Naive thymus-derived CD8-positive, alpha-beta T cell (primary cell): ENCODE data around the gene QARS1. TPM values are rescaled to one million over a fixed set of nuclear protein-coding genes. Genes with fewer than 3 reads are reported as not detected.

Experiments used
- ATAC-seq, 2 donors: fragments of 150-1000 bp; cut with Tn5 transposase in 1 of 2; sonication (Bioruptor Pico), chemical (Tn5 transposase) in 1 of 2; 1 replicate in 1 of 2; 2 replicates in 1 of 2; pipeline ENCODE4 v1.10.0; 2021; ENCODE audit warnings: mild to moderate bottlenecking in 2 of 2, moderate library complexity in 2 of 2
- POLR2A ChIA-PET: fragments of 350-600 bp; sonication (Branson Sonifier 250); formaldehyde crosslinking; loops from one replicate; lab custom pipeline; 2021; ENCODE audit warnings: antibody characterized with exemption; lab: Charles Lee
- DNase-seq, 10 donors: peaks; one replicate each; pipeline versions ENCODE4 v3.0.0 to v3.0.0-alpha.2; 2020 to 2022
- H3K27ac Mint-ChIP-seq, 10 donors: one replicate each; pipeline ENCODE4 v1.8.0; 2020 to 2022; ENCODE audit warnings: mild to moderate bottlenecking in 10 of 10, mixed read lengths in 10 of 10, moderate library complexity in 4 of 10, inconsistent platforms in 1 of 10
- H3K27me3 Mint-ChIP-seq, 5 donors: one replicate each; pipeline ENCODE4 v1.8.0; 2021 to 2022; ENCODE audit warnings: mixed read lengths in 5 of 5
- H3K36me3 Mint-ChIP-seq, 3 donors: one replicate each; pipeline ENCODE4 v1.8.0; 2020 to 2022; ENCODE audit warnings: mixed read lengths in 3 of 3, mild to moderate bottlenecking in 2 of 3, inconsistent platforms in 1 of 3
- H3K4me1 Mint-ChIP-seq, 4 donors: one replicate each; pipeline ENCODE4 v1.8.0; 2021 to 2022; ENCODE audit warnings: mixed read lengths in 4 of 4
- H3K4me3 Mint-ChIP-seq, 10 donors: one replicate each; pipeline ENCODE4 v1.8.0; 2020 to 2022; ENCODE audit warnings: mild to moderate bottlenecking in 10 of 10, mixed read lengths in 10 of 10, moderate library complexity in 6 of 10, inconsistent platforms in 1 of 10
- H3K9me3 Mint-ChIP-seq, 9 donors: one replicate each; pipeline ENCODE4 v1.8.0; 2020 to 2022; ENCODE audit warnings: mixed read lengths in 9 of 9, mild to moderate bottlenecking in 3 of 9, inconsistent platforms in 1 of 9, moderate library complexity in 1 of 9
- polyA plus RNA-seq, 3 donors: library from polyadenylated mRNA; unstranded; fragments of 300-500 nt; fragmentation: Illumina TruSeq; gene quantifications; one replicate each; pipeline ENCODE4 v1.2.3, GENCODE V29; 2021
- total RNA-seq, 8 experiments: library from RNA in 2 of 8; stranded (reverse) in 2 of 8; gene quantifications; one replicate each; pipeline ENCODE4 v1.2.3 and lab custom pipeline; 2021 to 2026

The QARS1 gene
- total and polyA plus RNA-seq, 5 experiments from 2014 or later = 89.1 to 246 (median 125) TPM

- H3K9me3 Mint-ChIP-seq = no peaks in the 10 kb centered on the region
- ATAC-seq = no peak
- H3K4me1 Mint-ChIP-seq = peaks cover 9 to 36% (median 29%) of the 10 kb centered on the region in 4 donors
Measured at GRCh38 chr3:49119439-49119838, 14.9 kb upstream of the QARS1 start.

GRCh38 chr3:49119036-49119435, 14.5 kb upstream of the QARS1 start:
- H3K4me3 Mint-ChIP-seq = peak overlapping the region in 9 of 10 donors; percentile 38 to 89 (median 87)
- POLR2A ChIA-PET = interaction anchor here (1.5 to 5.0 kb wide), 5 partner anchors 10 to 112 kb away, joined by 4 to 85 read pairs (median 29); partner anchors contain the start of genes CCDC71, QARS1, QRICH1 and WDR6
- H3K9me3 Mint-ChIP-seq = no peaks in the 10 kb centered on the region
- H3K27me3 Mint-ChIP-seq = no peaks in the 10 kb centered on the region
- H3K36me3 Mint-ChIP-seq = peaks cover 0 to 43% (median 16%) of the 10 kb centered on the region in 3 donors
- DNase-seq (no peak), ATAC-seq (no peak)
- H3K27ac Mint-ChIP-seq = peak overlapping the region; percentile 35 to 96 (median 65)
- H3K4me1 Mint-ChIP-seq = peaks cover 9 to 36% (median 29%) of the 10 kb centered on the region in 4 donors

More at GRCh38 chr3:49119439-49119838, 14.9 kb upstream of the QARS1 start:
- Mint-ChIP-seq H3K27ac (peak overlapping the region; percentile 9 to 96 (median 93)), H3K36me3 (peaks cover 0 to 40% (median 13%) of the 10 kb centered on the region in 3 donors), H3K4me3 (peak overlapping the region; percentile 76 to 92 (median 87)), H3K27me3 (no peaks in the 10 kb centered on the region)
- POLR2A ChIA-PET = interaction anchor here (1.5 to 5.0 kb wide), 5 partner anchors 10 to 112 kb away, joined by 4 to 85 read pairs (median 29); partner anchors contain the start of genes CCDC71, QARS1, QRICH1 and WDR6
- DNase-seq = no peak

- no peak overlapping the region for H3K27ac Mint-ChIP-seq
- no peak overlapping the region for H3K4me3 Mint-ChIP-seq
- no peaks in the 10 kb centered on the region for H3K9me3 Mint-ChIP-seq
- POLR2A ChIA-PET = interaction anchor here (5.7 kb wide), 1 partner anchor 8 kb away, joined by 26 read pairs; the partner anchor contains the start of gene USP19
- ATAC-seq (no peak), DNase-seq (no peak)
- peaks cover 0 to 71% (median 18%) of the 10 kb centered on the region in 3 donors for H3K36me3 Mint-ChIP-seq
- H3K4me1 Mint-ChIP-seq = peaks cover 0 to 8% (median 2%) of the 10 kb centered on the region in 4 donors
- H3K27me3 Mint-ChIP-seq = no peaks in the 10 kb centered on the region
Measured at GRCh38 chr3:49112262-49112661, 7.7 kb upstream of the QARS1 start.

- peak overlapping the region in 1 of 10 donors; percentile 59 for H3K27ac Mint-ChIP-seq
- DNase-seq (no peak), ATAC-seq (no peak)
- no peaks in the 10 kb centered on the region for H3K9me3 Mint-ChIP-seq
- POLR2A ChIA-PET = interaction anchor here (1.5 to 5.7 kb wide), 2 partner anchors 9 to 17 kb away, joined by 3 to 26 read pairs; partner anchors contain the start of genes QRICH1 and USP19
- peaks cover 0 to 66% (median 14%) of the 10 kb centered on the region in 3 donors for H3K36me3 Mint-ChIP-seq
- H3K27me3 Mint-ChIP-seq = no peaks in the 10 kb centered on the region
- peaks cover 0 to 6% (median 2%) of the 10 kb centered on the region in 4 donors for H3K4me1 Mint-ChIP-seq
- no peak overlapping the region for H3K4me3 Mint-ChIP-seq
Measured at GRCh38 chr3:49111347-49111746, 6.8 kb upstream of the QARS1 start.

GRCh38 chr3:49110780-49111179, 6.2 kb upstream of the QARS1 start:
- Mint-ChIP-seq H3K9me3 (no peaks in the 10 kb centered on the region), H3K27me3 (no peaks in the 10 kb centered on the region), H3K4me3 (no peak overlapping the region), H3K4me1 (peaks cover 1 to 5% (median 4%) of the 10 kb centered on the region in 4 donors), H3K27ac (no peak overlapping the region), H3K36me3 (peaks cover 0 to 60% (median 8%) of the 10 kb centered on the region in 3 donors)
- ATAC-seq = no peak
- POLR2A ChIA-PET = interaction anchor here (1.5 to 5.7 kb wide), 2 partner anchors 10 to 17 kb away, joined by 3 to 26 read pairs; partner anchors contain the start of genes QRICH1 and USP19
- no peak for DNase-seq

- H3K36me3 Mint-ChIP-seq = peaks cover 0 to 43% (median 0%) of the 10 kb centered on the region in 3 donors
Measured at GRCh38 chr3:49108346-49108745, 3.8 kb upstream of the QARS1 start.

GRCh38 chr3:49104052-49104426, 518 bp downstream of the QARS1 start:
- Mint-ChIP-seq H3K27ac (peak overlapping the region; percentile 96 to 99 (median 98)), H3K9me3 (no peaks in the 10 kb centered on the region), H3K36me3 (peaks cover 0 to 40% (median 6%) of the 10 kb centered on the region in 3 donors), H3K4me3 (peak overlapping the region; percentile 90 to 99 (median 96)), H3K27me3 (no peaks in the 10 kb centered on the region), H3K4me1 (peaks cover 11 to 43% (median 33%) of the 10 kb centered on the region in 4 donors)
- POLR2A ChIA-PET = interaction anchor here (0.6 to 8.6 kb wide), 7 partner anchors 9 to 96 kb away, joined by 3 to 92 read pairs (median 4); partner anchors contain the start of genes QRICH1 and USP19
- DNase-seq = no peak
- no peak for ATAC-seq

More at GRCh38 chr3:49108346-49108745, 3.8 kb upstream of the QARS1 start:
- H3K9me3 Mint-ChIP-seq = no peaks in the 10 kb centered on the region
- H3K27me3 Mint-ChIP-seq = no peaks in the 10 kb centered on the region
- ATAC-seq (no peak), DNase-seq (no peak)
- POLR2A ChIA-PET = interaction anchor here (0.9 to 8.6 kb wide), 3 partner anchors 12 to 80 kb away, joined by 3 to 92 read pairs (median 26); partner anchors contain the start of genes QRICH1 and USP19
- H3K4me1 Mint-ChIP-seq = peaks cover 10 to 26% (median 23%) of the 10 kb centered on the region in 4 donors
- no peak overlapping the region for H3K27ac Mint-ChIP-seq
- no peak overlapping the region for H3K4me3 Mint-ChIP-seq

- peak overlapping the region in 1 of 10 donors; percentile 6 for H3K4me3 Mint-ChIP-seq
- H3K36me3 Mint-ChIP-seq = peaks cover 0 to 54% (median 10%) of the 10 kb centered on the region in 3 donors
- ATAC-seq (no peak), DNase-seq (no peak)
- H3K4me1 Mint-ChIP-seq = peaks cover 7 to 34% (median 25%) of the 10 kb centered on the region in 4 donors
- no peaks in the 10 kb centered on the region for H3K27me3 Mint-ChIP-seq
- POLR2A ChIA-PET = interaction anchor here (0.9 to 6.8 kb wide), 2 partner anchors 15 to 19 kb away, joined by 3 to 51 read pairs; partner anchors contain the start of gene USP19
- H3K9me3 Mint-ChIP-seq = no peaks in the 10 kb centered on the region
- peak overlapping the region in 4 of 10 donors; percentile 7 to 61 (median 22) for H3K27ac Mint-ChIP-seq
Measured at GRCh38 chr3:49100046-49100615, 4.4 kb downstream of the QARS1 start.

- POLR2A ChIA-PET = interaction anchor here (0.9 to 6.8 kb wide), 2 partner anchors 16 to 20 kb away, joined by 3 to 51 read pairs; partner anchors contain the start of gene USP19
- H3K4me3 Mint-ChIP-seq = no peak overlapping the region
- no peaks in the 10 kb centered on the region for H3K27me3 Mint-ChIP-seq
- peaks cover 4 to 30% (median 22%) of the 10 kb centered on the region in 4 donors for H3K4me1 Mint-ChIP-seq
- no peaks in the 10 kb centered on the region for H3K9me3 Mint-ChIP-seq
- peak overlapping the region in 5 of 10 donors; percentile 34 to 82 (median 55) for H3K27ac Mint-ChIP-seq
- H3K36me3 Mint-ChIP-seq = peaks cover 0 to 54% (median 10%) of the 10 kb centered on the region in 3 donors
- DNase-seq (peak in 1 of 10 donors; percentile 13), ATAC-seq (no peak)
Measured at GRCh38 chr3:49098910-49099630, 5.5 kb downstream of the QARS1 start.

- DNase-seq = peak in 1 of 10 donors; percentile 60
- no peak for ATAC-seq
- POLR2A ChIA-PET = no interaction called here
- Mint-ChIP-seq H3K9me3 (no peaks in the 10 kb centered on the region), H3K36me3 (peaks cover 0 to 53% (median 10%) of the 10 kb centered on the region in 3 donors), H3K27ac (peak overlapping the region in 3 of 10 donors; percentile 34 to 66 (median 55)), H3K27me3 (no peaks in the 10 kb centered on the region), H3K4me1 (peaks cover 2 to 24% (median 16%) of the 10 kb centered on the region in 4 donors), H3K4me3 (no peak overlapping the region)
Measured at GRCh38 chr3:49098429-49098828, 6.1 kb downstream of the QARS1 start.

- ATAC-seq (peak; percentile 81 to 82), DNase-seq (peak; percentile 89 to 100 (median 96))
- H3K27me3 Mint-ChIP-seq = no peaks in the 10 kb centered on the region
- POLR2A ChIA-PET = interaction anchor here (0.6 to 4.4 kb wide), 39 partner anchors 8 to 1518 kb away, joined by 3 to 92 read pairs (median 4); partner anchors contain the start of genes ARIH2, BSN, CCDC71 and CISH
- H3K4me3 Mint-ChIP-seq = peak within 1 kb of the TSS; percentile 93 to 99 (median 98)
- H3K36me3 Mint-ChIP-seq = peaks cover 0 to 48% (median 5%) of the 10 kb centered on the region in 3 donors
- peak within 1 kb of the TSS; percentile 94 to 99 (median 98) for H3K27ac Mint-ChIP-seq
- H3K4me1 Mint-ChIP-seq = peaks cover 14 to 44% (median 36%) of the 10 kb centered on the region in 4 donors
- H3K9me3 Mint-ChIP-seq = no peaks in the 10 kb centered on the region
Measured at GRCh38 chr3:49093853-49094767, 10.4 kb downstream of the QARS1 start, which contains the start of gene QRICH1. Gene QRICH1 (minus strand): TSS chr3:49094071. CDS start chr3:49077017, 17,054 bp downstream.
